HG03045 (cell line): ENCODE results near the gene CRB1.
A peak's percentile ranks its signal among the peaks of the same experiment; 100 is the strongest.

Experiments
- ATAC-seq: cut with Tn5 transposase; IDR thresholded peaks from one replicate; pipeline ENCODE4 v1.9.1; 2021; ENCODE audit warnings: mild to moderate bottlenecking, moderate library complexity; ENCODE audit not compliant: unreplicated experiment

Gene CRB1

GRCh38 chr1:197510691-197511378, 242.8 kb downstream of the CRB1 start:
- ATAC-seq, result no peak

- ATAC-seq, result no peak
These were observed 247.4 kb downstream of the CRB1 start for GRCh38 chr1:197515421-197515820.

- no peak for ATAC-seq
These were observed 251.8 kb downstream of the CRB1 start for GRCh38 chr1:197519741-197520334.

- ATAC-seq, result peak; percentile 70
These were observed 253.2 kb downstream of the CRB1 start for GRCh38 chr1:197521118-197521739.

GRCh38 chr1:197526736-197527371, 258.8 kb downstream of the CRB1 start:
- no peak for ATAC-seq
